HG02623 (cell line): ENCODE results near the gene NEDD1.

Experiments used
- ATAC-seq: cut with Tn5 transposase; IDR thresholded peaks from one replicate; pipeline ENCODE4 v1.9.1; 2021; ENCODE audit warnings: moderate library complexity; ENCODE audit not compliant: unreplicated experiment

The NEDD1 gene

DNA sequence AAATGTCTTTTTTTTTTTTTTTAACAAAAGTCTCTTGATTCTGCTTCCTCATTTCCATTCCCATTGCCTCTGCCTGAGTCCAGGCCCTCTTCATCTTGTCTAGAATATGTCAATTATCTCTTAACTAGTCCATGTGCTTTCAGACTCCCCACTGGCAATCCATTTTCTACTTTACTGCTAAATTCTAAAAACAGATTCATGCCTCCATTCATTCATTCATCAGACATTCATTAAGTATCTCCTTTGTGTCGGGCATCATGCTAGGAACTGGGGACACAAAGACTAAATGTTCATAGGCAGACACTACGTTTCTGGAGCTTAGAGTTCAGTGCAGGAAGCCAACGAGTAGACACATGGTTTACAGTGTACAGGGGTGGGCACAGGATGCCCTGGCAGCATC lies 9.6 kb upstream of the NEDD1 start:
- ATAC-seq, result no peak

DNA sequence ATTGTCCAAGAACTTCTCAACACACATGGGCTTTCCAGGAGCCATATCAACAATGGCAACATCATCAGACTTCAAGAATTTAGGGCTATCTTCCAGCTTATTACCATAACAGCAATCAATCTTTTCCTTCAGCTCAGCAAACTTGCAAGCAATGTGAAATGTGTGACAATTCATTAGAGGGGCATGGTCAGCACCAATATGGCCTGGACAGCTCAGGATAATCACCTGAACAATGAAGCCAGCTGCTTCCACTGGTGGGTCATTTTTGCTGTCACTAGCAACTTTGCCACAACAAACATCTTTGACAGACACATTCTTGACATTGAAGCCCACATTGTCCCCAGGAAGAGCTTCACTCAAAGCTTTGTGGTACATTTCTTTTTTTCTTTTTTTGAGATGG lies 5.9 kb upstream of the NEDD1 start:
- no peak for ATAC-seq

DNA sequence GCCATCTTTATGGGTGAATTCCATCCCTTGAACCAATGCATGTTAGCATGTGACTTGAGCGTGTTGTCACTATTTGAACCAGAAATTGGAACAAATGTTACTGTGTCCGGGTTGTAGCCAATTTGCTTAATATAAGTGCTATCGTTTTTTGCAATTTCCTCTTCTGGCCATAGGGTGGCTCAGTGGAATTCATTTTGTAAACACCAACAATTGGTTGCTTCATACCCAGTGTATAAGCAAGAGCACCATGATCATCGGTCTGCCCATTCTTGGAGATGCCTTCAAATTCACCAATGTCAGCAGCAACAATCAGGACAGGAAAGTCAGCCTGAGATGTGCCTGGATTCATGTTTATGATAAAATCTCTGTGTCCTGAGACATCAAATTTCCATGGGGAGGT lies 5.0 kb upstream of the NEDD1 start:
- no peak for ATAC-seq

DNA sequence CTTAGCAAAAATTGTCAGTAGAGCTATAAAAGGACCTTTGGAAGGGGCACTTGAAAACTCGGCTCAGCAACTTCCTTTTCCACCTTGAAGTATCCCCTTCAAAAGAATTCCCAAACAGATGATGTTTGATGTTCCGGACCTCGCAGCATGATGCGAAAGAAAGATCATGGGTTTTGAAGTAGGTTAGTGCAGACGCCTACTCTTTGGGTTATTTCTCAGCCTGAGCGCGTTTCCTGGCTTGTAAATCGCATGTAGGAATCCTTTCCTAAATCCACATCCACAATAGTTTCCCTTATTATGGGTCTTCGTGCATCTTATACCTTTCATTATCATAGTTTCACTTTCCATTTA lies 584 bp upstream of the NEDD1 start:
- no peak for ATAC-seq

DNA sequence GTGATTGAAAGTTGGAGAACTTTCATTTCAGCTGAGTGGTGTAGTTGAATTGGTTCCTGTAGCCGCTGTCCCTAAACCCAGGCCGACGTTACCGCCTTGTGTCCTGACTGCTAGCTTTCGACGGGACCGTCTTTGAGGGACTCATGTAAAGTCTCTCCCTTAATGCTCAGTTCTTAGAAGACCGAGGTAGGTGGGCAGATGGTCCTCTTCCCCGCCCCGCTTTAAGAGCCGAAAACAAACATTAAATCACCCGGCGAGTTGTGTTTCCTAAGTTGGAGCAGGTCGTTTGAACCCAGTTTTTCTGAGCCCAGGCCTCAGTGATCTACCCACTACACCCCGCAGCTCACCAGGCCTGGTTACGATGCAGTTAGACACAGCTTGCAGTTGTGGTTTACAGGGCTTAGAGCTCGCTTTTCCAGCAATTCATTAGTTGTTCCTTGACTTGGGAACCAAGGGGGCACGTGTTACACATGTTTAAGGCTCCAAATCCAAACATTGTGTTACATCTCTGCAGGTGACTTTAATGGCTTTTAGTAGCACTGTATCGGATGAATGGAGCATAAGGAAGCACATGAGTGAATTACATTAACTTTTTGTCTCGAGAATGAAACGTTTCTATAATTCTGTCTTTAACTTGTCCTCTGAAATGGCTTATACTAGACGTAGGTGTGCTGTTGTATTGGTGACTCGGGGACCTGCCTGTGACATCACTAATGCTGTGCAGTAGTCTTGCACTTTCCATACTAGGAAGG lies 790 bp downstream of the NEDD1 start:
- peak; percentile 25 for ATAC-seq

DNA sequence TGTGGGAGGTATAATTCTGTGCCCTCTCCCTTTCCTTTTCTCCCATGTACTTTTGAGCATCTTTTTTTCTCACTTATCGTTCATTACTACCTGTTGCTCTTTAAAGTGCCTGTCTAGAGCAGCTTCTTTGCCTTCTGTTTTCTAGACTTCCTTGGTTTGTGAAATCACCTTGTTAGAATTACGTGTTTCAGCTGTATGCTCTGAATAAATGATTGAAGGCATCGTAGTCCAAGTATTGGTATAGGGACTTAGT lies 1.3 kb downstream of the NEDD1 start:
- no peak for ATAC-seq

DNA sequence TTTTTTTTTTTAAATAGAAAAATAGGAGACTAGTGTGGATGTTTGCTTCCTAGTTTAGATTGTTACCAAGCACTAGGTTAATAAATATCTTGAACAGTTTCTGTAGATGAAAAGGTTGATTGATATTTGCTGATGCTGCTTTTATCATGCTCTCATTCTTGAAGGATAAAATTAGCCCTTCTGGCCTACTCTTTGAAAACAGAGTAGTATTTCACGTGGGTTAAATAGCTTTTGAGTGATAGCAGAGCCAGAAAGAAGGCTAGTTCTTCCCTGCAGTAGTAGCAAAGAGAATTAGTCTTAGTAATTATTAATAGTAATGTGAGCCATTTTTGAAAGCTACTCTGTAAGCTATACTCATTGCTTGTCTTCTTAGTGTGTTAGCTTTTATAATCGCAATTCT lies 5.2 kb downstream of the NEDD1 start:
- ATAC-seq, result no peak

DNA sequence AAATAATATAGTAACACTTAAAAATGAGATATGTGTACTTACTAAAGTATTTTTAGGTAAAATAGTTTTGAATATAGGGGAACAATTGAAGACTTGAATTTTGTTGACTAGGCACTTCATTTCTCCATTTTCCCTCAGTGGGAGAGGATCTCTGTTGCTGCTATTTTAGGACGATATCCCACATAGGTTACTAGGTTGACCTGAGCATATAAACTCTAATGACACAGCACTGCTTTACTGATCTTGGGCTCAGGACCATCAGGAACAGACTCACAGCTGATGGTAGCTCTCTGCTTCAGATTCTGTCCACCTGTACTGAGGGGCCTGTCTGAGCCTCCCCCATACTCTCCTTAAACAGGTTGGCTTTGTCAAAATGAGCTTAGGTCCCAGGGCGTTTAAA lies 5.9 kb downstream of the NEDD1 start:
- no peak for ATAC-seq

DNA sequence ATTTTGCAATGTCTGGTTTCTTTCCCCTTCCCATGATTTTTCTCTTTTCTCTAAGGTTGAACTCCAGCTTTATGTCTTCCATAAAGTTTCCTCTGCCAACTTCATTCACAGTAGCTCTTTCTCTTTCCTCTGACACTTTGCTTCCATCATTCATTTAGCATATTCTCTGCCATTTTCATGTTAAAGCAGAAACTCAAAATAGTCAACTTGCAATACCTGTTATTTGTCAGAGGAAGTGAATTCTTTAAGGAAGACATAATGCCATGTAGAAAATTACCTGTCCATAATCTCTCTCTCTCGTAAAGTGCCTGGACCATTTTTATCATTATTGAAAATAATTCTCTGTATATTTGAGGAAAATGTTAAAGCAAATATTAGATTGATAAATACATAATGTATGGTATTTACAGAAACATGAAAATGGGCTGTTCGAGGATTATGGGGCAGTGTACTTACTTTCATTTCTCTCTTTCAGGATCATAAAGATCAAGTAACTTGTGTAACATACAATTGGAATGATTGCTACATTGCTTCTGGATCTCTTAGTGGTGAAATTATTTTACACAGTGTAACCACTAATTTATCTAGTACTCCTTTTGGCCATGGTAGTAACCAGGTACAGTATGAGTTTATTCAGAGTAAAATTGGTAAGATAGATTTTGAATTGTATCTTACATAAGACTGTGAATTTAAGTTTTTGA lies 12.6 kb downstream of the NEDD1 start:
- no peak for ATAC-seq

DNA sequence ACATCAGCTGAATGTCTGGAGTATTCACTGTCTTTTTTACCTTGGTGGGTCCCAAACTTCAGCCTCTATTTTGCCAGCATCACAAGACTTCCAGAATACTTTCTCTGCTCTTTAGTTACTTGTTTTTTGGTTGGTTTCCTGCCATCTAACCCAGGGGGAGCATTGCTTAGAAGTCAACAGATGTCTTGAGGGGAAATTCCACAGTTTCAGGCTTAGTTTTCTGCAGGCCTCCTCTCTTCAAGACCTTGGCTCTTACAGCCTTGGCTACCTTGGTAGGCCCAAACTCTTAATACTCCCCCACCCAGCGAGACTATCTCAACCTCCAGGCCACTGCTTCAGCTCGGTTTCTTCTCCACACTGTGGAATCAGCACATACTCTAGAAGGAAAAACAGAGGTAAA lies 41.7 kb downstream of the NEDD1 start:
- ATAC-seq, result peak; percentile 78

DNA sequence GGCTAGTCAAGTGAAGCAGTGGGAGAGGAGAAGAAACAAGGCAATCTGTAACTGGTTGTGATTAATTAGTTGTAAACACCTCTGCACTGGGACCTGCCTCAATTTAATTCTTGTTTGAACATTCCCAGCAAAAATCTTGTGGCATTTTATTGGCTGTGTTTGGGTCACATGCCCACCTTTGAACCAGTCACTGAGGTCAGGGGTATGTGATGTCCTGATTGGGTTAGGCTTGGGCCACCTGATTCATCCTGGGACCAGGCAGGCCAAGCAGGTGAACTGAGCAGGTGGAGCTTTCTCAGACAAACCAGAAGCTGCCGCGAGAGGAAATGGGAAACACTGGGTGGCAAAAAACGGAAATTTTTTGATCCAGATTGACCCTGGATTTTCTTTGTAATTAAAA lies 72.5 kb downstream of the NEDD1 start:
- ATAC-seq, result no peak

DNA sequence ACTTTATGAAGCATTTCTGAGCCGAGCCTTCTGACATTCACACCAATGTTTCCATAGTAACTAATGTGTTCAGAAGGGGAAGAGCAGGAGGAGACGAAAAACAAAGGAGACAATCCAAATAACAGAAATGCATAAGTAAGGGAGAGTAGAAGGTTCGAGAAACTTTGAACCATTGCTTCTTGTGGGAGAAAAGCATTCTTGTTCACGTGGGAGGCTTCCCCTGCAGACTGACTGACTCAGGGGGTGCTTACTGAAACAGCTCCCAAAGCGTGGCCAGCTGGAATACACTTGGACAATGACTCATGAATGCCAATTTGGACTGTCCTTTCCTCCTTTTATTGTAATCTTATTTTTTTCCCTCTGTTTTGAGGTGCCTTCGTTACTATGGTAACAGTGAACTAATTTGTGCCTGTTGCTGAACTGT lies 73.9 kb downstream of the NEDD1 start:
- no peak for ATAC-seq

DNA sequence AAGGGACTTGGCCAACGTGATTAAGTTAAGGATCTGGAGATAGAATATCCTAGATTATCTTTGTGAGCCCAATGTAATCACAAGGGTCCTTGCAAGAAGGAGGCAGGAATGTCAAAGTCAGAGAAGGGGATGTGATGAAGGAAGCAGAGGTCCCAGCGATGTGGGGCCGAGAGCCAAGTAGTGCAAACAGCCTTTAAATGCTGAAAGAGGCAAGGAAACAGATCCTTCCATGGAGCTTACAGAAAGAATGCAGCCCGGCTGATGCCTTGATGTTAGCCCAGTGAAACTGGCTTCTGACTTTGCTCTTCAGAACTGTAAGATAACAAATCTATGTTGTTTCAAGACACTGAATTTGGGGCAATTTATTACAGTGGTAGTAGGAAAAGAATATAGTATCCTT lies 74.9 kb downstream of the NEDD1 start:
- ATAC-seq, result no peak

DNA sequence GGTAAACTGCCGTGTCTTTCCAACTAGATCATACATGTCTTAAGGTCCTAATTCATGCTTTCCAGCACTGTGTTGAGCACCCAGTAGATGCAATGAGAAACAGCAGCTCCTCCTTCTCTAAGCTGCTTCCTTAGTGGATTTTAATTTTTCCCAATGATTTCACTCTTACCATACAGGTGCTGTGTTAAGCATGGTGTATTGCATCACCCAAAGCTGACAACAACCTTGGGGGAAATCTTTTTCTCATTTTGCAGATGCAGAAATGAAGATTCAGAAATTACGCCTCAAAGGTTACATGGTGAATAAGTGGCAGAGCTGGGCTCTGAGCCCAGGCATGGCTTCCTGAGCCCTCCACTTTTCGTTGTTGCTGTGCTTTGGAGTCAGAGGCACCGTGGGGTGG lies 75.6 kb downstream of the NEDD1 start:
- no peak for ATAC-seq

DNA sequence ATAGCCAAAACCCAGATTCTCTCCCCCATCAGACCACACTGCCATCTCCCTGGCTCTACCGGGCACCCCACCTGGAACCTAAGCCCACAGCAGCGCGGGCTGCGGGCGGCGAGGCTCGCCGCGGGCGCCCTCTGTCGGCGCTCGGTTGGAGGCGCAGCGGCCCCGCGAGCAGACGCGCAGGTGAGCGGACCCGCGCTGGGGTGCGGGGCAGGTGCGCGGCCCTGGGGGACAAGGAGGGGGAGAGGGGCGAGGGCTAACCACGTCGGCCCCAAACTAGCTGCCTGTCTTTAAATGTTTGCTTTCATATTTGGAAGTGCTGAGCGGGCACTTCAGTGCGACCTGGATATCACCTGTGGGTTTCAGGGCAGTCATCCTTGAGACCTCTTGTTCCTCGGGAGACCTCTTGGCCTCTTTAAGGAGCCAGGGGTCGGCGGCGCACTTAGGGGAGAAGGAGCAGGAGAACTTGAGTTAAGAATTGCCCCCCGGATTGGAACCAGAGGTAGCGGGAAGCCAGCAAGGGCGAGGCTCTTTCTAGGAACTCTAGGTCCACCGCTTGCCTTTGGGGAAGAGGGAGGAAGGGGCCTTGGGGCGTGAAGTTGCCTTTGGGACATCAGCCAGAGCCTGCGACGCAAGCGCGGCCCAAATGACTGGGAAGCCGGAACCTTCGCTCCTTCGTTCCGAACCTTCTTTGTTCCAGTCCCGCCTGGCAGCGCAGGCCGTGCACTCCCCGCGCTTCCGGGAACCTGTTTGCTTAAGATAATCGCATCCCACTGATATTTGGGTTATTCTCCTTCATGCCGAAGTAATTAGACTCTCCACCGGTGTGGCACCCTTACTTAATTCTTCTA lies 78.7 kb downstream of the NEDD1 start:
- ATAC-seq, result peak; percentile 74

DNA sequence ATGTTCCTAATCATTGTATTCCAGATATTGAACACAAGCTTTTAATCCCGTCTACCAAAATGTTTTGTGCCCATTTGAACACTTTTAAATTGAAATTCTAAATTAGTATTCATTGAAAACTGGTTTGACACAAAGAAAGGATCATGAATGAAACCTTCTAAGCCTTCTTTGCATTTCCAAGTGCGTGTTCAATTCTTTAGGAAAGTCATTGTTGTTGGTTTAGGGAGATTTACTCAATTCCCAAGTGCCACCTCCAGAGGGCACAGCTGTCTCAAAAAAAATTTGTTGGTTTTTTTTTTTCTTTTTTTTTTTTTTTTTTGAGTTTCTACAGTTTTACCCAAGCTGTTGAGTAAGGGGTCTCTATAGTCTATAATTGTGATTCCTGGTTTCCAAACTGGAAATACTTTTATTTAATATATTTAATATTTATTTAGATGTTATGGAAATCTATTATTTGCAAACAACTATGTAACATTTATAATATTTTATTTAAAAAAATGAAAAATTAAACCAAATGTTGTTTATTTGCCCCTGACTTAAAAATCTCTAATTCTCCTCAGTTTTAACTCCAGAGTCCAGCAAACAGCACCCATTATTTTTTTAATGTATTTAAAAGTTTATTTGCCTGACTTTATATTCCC lies 79.9 kb downstream of the NEDD1 start:
- no peak for ATAC-seq

DNA sequence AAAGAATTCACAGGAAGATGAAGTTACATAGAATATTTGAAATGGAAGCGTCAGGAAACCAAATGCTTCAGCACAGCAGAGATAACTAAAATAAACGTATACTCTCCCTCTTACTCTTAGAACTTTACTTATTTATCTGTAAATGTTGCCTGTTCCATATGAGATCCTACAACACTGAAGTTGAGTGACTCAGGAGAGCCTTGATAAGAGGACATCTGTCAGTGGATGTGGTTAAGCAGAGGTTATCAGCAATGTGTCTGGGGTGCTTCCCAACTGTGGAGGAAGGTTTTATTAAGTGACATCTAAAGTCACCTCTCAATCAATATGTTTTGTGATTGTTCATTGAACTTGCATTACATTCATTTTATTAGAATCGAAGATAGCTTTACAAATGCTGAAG lies 81.9 kb downstream of the NEDD1 start:
- ATAC-seq, result no peak

DNA sequence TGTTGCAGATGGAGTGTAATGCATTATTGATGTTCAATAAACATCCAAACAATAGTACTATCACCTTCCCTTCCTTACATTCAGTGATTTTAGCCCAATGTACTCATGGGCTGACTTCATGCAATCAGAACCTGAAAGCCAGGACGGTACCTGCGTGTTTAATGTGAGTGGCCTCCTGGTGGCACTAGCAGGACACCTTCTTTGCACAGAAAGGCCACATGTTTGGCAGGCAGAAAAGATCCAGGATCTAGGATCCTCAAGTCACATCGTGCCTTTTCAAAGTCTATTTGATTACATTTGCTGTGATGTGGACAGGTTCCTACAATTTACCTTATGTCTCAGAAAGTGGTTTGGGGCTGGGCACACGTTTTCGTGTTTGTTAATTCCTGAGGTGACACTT lies 82.9 kb downstream of the NEDD1 start:
- ATAC-seq, result no peak

DNA sequence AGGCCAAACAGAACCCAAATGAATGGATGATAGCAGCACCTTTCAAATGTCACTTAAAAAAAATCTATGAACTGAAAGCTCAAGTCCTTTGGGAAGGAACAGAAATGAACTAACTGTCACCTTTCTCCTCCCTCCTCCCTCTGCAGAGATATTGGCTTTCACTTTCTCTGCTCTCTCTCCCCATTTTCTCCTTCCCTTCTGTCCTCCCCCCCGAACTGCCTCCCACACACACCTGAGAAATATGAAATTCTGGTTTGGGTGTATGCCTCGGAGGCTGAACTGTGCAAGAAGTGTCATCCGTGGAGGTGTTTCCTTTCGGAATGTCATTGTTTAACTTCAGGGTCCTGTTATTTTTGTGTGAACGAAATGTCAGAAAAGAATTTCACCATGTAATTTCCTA lies 87.8 kb downstream of the NEDD1 start:
- ATAC-seq, result no peak

DNA sequence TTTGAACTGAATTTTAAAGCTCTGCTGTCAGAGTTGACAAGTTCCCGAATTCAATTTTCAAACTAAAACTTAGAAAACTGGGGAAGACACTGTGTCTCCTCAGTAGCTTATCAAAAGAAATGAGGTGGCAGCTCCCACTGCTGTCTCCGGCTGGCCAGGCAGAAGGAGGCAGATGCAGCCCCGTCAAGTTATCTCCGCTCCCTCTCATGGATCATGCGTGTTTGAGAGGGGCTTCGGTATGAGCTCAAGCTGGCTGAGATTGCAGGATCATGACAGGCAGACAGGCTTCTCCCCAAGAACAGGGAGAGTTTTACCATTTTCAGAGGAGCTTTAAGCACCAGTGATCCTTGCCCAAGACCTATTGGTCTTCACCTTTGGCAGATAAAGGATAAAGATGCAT lies 88.8 kb downstream of the NEDD1 start:
- ATAC-seq, result no peak

DNA sequence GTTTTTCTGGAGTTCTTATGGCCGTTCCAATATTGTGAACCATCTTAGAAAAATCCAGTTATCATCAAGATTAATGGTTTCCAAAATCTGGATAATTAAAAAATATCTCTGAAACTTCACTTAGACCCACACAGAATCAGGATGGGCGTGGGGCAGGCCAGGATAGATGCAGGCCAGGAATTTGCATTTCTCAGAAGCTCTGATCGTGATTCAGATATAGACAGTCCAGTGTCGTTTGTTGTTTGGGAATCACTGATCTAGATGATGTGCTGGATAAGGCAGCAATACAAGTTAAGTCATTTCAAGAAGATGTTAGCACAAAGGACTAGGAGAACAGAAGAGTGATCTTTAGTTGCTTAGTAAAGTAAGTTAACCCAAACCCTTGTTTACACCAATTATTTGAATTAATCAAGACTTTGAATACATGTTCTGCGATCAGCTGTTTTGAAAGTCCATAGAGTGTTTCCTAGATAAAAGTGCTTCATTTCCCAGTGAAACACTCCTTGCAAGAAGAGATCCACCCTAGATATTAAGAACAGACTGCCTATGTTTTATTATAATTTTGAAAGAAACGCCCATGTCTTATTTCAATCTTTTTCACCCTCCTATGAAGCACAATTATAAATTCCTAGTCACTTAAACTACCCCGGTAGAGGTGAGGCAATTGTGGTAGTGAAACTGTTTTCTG lies 90.9 kb downstream of the NEDD1 start:
- no peak for ATAC-seq
